Stimulated activated CD4-positive, alpha-beta T cell treated with anti-CD3 and anti-CD28 coated beads, Interleukin-1b, Interleukin-23, amount 100 ng/mL, for 4 hours (primary cell): Measurements from ENCODE around the gene PPARD.

Experiments
- DNase-seq, 2 donors: peaks; one replicate each; pipeline ENCODE4 v3.0.0-alpha.2; 2020; ENCODE audit warnings: low read depth in 2 of 2

The PPARD gene

GRCh38 chr6:35469751-35470662 is 127.6 kb downstream of the PPARD start:
- no peak for DNase-seq

GRCh38 chr6:35470663-35471120 is 128.3 kb downstream of the PPARD start:
- no peak for DNase-seq

- no peak for DNase-seq
These were observed 129.5 kb downstream of the PPARD start for GRCh38 chr6:35471836-35472345.

- no peak for DNase-seq
These were observed 130.9 kb downstream of the PPARD start for GRCh38 chr6:35473075-35473849.

GRCh38 chr6:35473850-35474130 is 131.4 kb downstream of the PPARD start:
- no peak for DNase-seq

- DNase-seq, result no peak
These were observed 132.0 kb downstream of the PPARD start for GRCh38 chr6:35474131-35474941.

- DNase-seq, result no peak
These were observed 132.7 kb downstream of the PPARD start for GRCh38 chr6:35474942-35475570.

- no peak for DNase-seq
These were observed 133.2 kb downstream of the PPARD start for GRCh38 chr6:35475573-35475972.

GRCh38 chr6:35476004-35476403 is 133.6 kb downstream of the PPARD start:
- DNase-seq, result no peak

GRCh38 chr6:35477028-35477427 is 134.7 kb downstream of the PPARD start:
- no peak for DNase-seq
